Uterus (tissue), 4 donors: Measurements from ENCODE around the gene TRPT1. TPM values are rescaled to one million over a fixed set of nuclear protein-coding genes. Genes with fewer than 3 reads are reported as not detected.
A peak's percentile ranks its signal among the peaks of the same experiment; 100 is the strongest.

Experiments used
- DNase-seq, 2 donors: peaks; one replicate each; pipeline ENCODE4 v3.0.0-alpha.2; 2019 to 2020
- H3K27ac ChIP-seq, 2 donors: fragments of 200-600 bp; sonication (generic); 1 replicate in 1 of 2; 2 replicates in 1 of 2; pipeline ENCODE4 v1.5.1; 2016 to 2018
- H3K27me3 ChIP-seq, 2 donors: fragments of 200-600 bp; sonication (generic); one replicate each; pipeline ENCODE4 v1.5.1; 2018 to 2019; ENCODE audit warnings: control low read depth in 1 of 2
- H3K36me3 ChIP-seq, 2 donors: fragments of 200-600 bp; sonication (generic); one replicate each; pipeline ENCODE4 v1.5.1; 2019; ENCODE audit warnings: control low read depth in 1 of 2
- H3K4me1 ChIP-seq, 2 donors: fragments of 200-600 bp; sonication (generic); one replicate each; pipeline ENCODE4 v1.5.1; 2018 to 2019; ENCODE audit warnings: control low read depth in 1 of 2
- H3K4me3 ChIP-seq, 2 donors: fragments of 200-600 bp; sonication (generic); 1 replicate in 1 of 2; 2 replicates in 1 of 2; pipeline ENCODE4 v1.5.1; 2018 to 2019; ENCODE audit warnings: mild to moderate bottlenecking in 1 of 2
- H3K9me3 ChIP-seq, 2 donors: fragments of 200-600 bp; sonication (generic); one replicate each; pipeline ENCODE4 v1.5.1; 2019; ENCODE audit warnings: control low read depth in 1 of 2
- CTCF ChIP-seq, 4 experiments: fragments of 200-600 bp in 2 of 4; fragments of 450-650 bp in 2 of 4; sonication (generic) in 2 of 4; IDR thresholded peaks; one replicate each; pipeline ENCODE4 v1.5.1; 2016 to 2019; ENCODE audit warnings: antibody characterized with exemption in 4 of 4, mild to moderate bottlenecking in 2 of 4, moderate library complexity in 1 of 4
- POLR2A ChIP-seq, 2 donors: fragments of 450-650 bp; IDR thresholded peaks; one replicate each; pipeline ENCODE4 v1.6.1; 2016; ENCODE audit warnings: antibody characterized with exemption in 2 of 2, mild to moderate bottlenecking in 1 of 2, moderate library complexity in 1 of 2
- intact Hi-C: fragments of 100-400 bp; cut with DNase I; formaldehyde crosslinking; loops from one replicate; pipeline ENCODE4 v1.15.1; 2023; ENCODE audit warnings: low total_unique reads
- total RNA-seq, 4 donors: library from RNA; depleted of rRNA in 3 of 4; stranded (reverse); fragments of >200 nt in 3 of 4; gene quantifications; one replicate each; pipeline versions ENCODE4 v1.1.0 to v1.2.4, GENCODE V29; 2014 to 2023
- donor health status: DM: yes; HTN: yes; CAD: no.

The TRPT1 gene
- total RNA-seq, 4 donors from 2014 or later = 7.2 to 42.9 (median 18.7) TPM

GRCh38 chr11:64232967-64233315 is 7.0 kb upstream of the TRPT1 start:
- Histone ChIP-seq H3K9me3 (no peaks in the 10 kb centered on the region), H3K4me3 (no peak overlapping the region), H3K36me3 (no peaks in the 10 kb centered on the region), H3K27ac (no peak overlapping the region), H3K4me1 (peaks cover 4 to 14% of the 10 kb centered on the region in 2 donors), H3K27me3 (no peaks in the 10 kb centered on the region)
- no peak for DNase-seq
- intact Hi-C loops = no loop called here
- TF ChIP-seq CTCF (IDR thresholded peaks at IDR 0.05) (no peak), POLR2A (IDR thresholded peaks at IDR 0.05) (no peak)

- Histone ChIP-seq H3K27me3 (no peaks in the 10 kb centered on the region), H3K4me3 (no peak overlapping the region), H3K9me3 (no peaks in the 10 kb centered on the region), H3K36me3 (no peaks in the 10 kb centered on the region), H3K4me1 (peaks cover 4 to 14% of the 10 kb centered on the region in 2 donors), H3K27ac (no peak overlapping the region)
- DNase-seq = peak in 1 of 2 donors; percentile 21
- TF ChIP-seq CTCF (IDR thresholded peaks at IDR 0.05) (no peak), POLR2A (IDR thresholded peaks at IDR 0.05) (no peak)
- intact Hi-C loops = no loop called here
These were observed 6.4 kb upstream of the TRPT1 start for GRCh38 chr11:64232182-64232966.

- H3K27me3 ChIP-seq = no peaks in the 10 kb centered on the region
- TF ChIP-seq POLR2A (IDR thresholded peaks at IDR 0.05) (no peak), CTCF (IDR thresholded peaks at IDR 0.05) (no peak)
- no peaks in the 10 kb centered on the region for H3K36me3 ChIP-seq
- peak overlapping the region in 1 of 2 donors; percentile 96 for H3K27ac ChIP-seq
- no peak overlapping the region for H3K4me3 ChIP-seq
- H3K9me3 ChIP-seq = no peaks in the 10 kb centered on the region
- intact Hi-C loops = no loop called here
- DNase-seq = peak in 1 of 2 donors; percentile 19
- peaks cover 4 to 22% of the 10 kb centered on the region in 2 donors for H3K4me1 ChIP-seq
These were observed 5.6 kb upstream of the TRPT1 start for GRCh38 chr11:64231546-64231945.

GRCh38 chr11:64230985-64231365 is 5.0 kb upstream of the TRPT1 start:
- peak in 1 of 2 donors; percentile 23 for DNase-seq
- Histone ChIP-seq H3K4me1 (peaks cover 4 to 23% of the 10 kb centered on the region in 2 donors), H3K9me3 (no peaks in the 10 kb centered on the region), H3K27me3 (no peaks in the 10 kb centered on the region), H3K27ac (peak overlapping the region; percentile 90 to 96), H3K4me3 (peak overlapping the region; percentile 54 to 79), H3K36me3 (no peaks in the 10 kb centered on the region)
- no peak for TF ChIP-seq POLR2A (IDR thresholded peaks at IDR 0.05)
- intact Hi-C loops = no loop called here

GRCh38 chr11:64230171-64230984 is 4.4 kb upstream of the TRPT1 start, which contains the start of gene DNAJC4:
Gene DNAJC4, plus strand, starts transcription at chr11:64230548. Its CDS starts 307 bp downstream, at chr11:64230855.
- Histone ChIP-seq H3K27ac (peak within 1 kb of the TSS; percentile 90 to 96), H3K4me3 (peak within 1 kb of the TSS; percentile 54 to 79), H3K4me1 (peaks cover 4 to 28% of the 10 kb centered on the region in 2 donors), H3K27me3 (no peaks in the 10 kb centered on the region), H3K36me3 (no peaks in the 10 kb centered on the region), H3K9me3 (no peaks in the 10 kb centered on the region)
- TF ChIP-seq CTCF (IDR thresholded peaks at IDR 0.05) = no peak
- TF ChIP-seq POLR2A (IDR thresholded peaks at IDR 0.05) = peak in 1 of 2 donors; percentile 67
- peak; percentile 91 to 95 for DNase-seq
- intact Hi-C loops = no loop called here
